H1 (cell line): ENCODE measurements around the gene BBS9. TPM values are rescaled to one million over a fixed set of nuclear protein-coding genes. Genes with fewer than 3 reads are reported as not detected.

ENCODE experiments used
- CTCF ChIA-PET: fragments of 300-600 bp; sonication (Branson Sonifier 250); formaldehyde crosslinking; loops from one replicate; lab custom pipeline; 2021; ENCODE audit not compliant: partially characterized antibody; lab: Charles Lee
- POLR2A ChIA-PET: fragments of 300-600 bp; sonication (Branson Sonifier 250); formaldehyde crosslinking; loops from one replicate; lab custom pipeline; 2021; ENCODE audit warnings: inconsistent platforms; ENCODE audit not compliant: partially characterized antibody; lab: Charles Lee
- DNase-seq, 2 experiments: peaks; one replicate each; pipeline versions ENCODE4 v3.0.0 to v3.0.0-alpha.2; 2010 to 2022; ENCODE audit warnings: low spot score in 2 of 2, low read depth in 1 of 2, mixed read lengths in 1 of 2
- FAIRE-seq: peaks from 2 replicates; lab custom pipeline; 2011; peaks lifted over from hg19 to GRCh38; lab: Jason Lieb, UNC
- H2AFZ ChIP-seq: 2 replicates; pipeline ENCODE4 v1.8.1; 2012; ENCODE audit warnings: low read length, inconsistent platforms
- H2AK5ac ChIP-seq: 2 replicates; pipeline ENCODE4 v1.6.1; 2013; ENCODE audit warnings: low read depth, low read length
- H2BK120ac ChIP-seq: replicated peaks from 2 replicates; pipeline ENCODE3; 2013; ENCODE audit warnings: low read depth, low read length, inconsistent platforms
- H2BK12ac ChIP-seq: 2 replicates; pipeline ENCODE4 v1.6.1; 2013; ENCODE audit warnings: low read depth, low read length
- H2BK15ac ChIP-seq: 2 replicates; pipeline ENCODE4 v1.6.1; 2013; ENCODE audit warnings: low read length
- H2BK20ac ChIP-seq: 2 replicates; pipeline ENCODE4 v1.6.1; 2013; ENCODE audit warnings: low read length
- H2BK5ac ChIP-seq: 2 replicates; pipeline ENCODE4 v1.6.1; 2013; ENCODE audit warnings: low read depth, low read length
- H3K14ac ChIP-seq: 2 replicates; pipeline ENCODE4 v1.6.1; 2013; ENCODE audit warnings: inconsistent platforms; ENCODE audit not compliant: insufficient read length
- H3K18ac ChIP-seq: 2 replicates; pipeline ENCODE4 v1.6.1; 2013; ENCODE audit warnings: low read length; ENCODE audit errors: extremely low read depth
- H3K23ac ChIP-seq: 2 replicates; pipeline ENCODE4 v1.6.1; 2013; ENCODE audit warnings: inconsistent platforms; ENCODE audit not compliant: insufficient read length
- H3K23me2 ChIP-seq: 2 replicates; pipeline ENCODE4 v1.6.1; 2013; ENCODE audit warnings: low read depth, low read length
- H3K27ac ChIP-seq: 2 replicates; pipeline ENCODE4 v1.6.1; 2011; ENCODE audit warnings: low read depth, low read length, inconsistent platforms
- H3K27me3 ChIP-seq, 4 experiments: replicated peaks in 1 of 4; 1 replicate in 1 of 4; 2 replicates in 3 of 4; pipeline versions ENCODE4 v1.6.1 to v1.8.1; 2011 to 2013; ENCODE audit warnings: low read length in 3 of 4, mild to moderate bottlenecking in 3 of 4, inconsistent platforms in 2 of 4, mixed read lengths in 2 of 4, moderate library complexity in 1 of 4; ENCODE audit not compliant: control insufficient read depth in 3 of 4, insufficient read depth in 3 of 4; ENCODE audit errors: extremely low read depth in 1 of 4
- H3K36me3 ChIP-seq, 4 experiments: 2 replicates each; pipeline versions ENCODE4 v1.6.1 to v1.8.1; 2011 to 2013; ENCODE audit warnings: mild to moderate bottlenecking in 4 of 4, low read length in 3 of 4, moderate library complexity in 2 of 4, control low read depth in 1 of 4, inconsistent platforms in 1 of 4; ENCODE audit not compliant: insufficient read depth in 4 of 4, control insufficient read depth in 2 of 4
- H3K4ac ChIP-seq: replicated peaks from 2 replicates; pipeline ENCODE3; 2013; ENCODE audit warnings: low read length, low read depth, mixed read lengths, inconsistent platforms; ENCODE audit not compliant: insufficient read length
- H3K4me1 ChIP-seq, 4 experiments: replicated peaks in 1 of 4; 1 replicate in 1 of 4; 2 replicates in 3 of 4; pipeline versions ENCODE4 v1.6.1 to v1.8.1; 2011 to 2013; ENCODE audit warnings: low read length in 3 of 4, inconsistent platforms in 2 of 4, mixed read lengths in 1 of 4; ENCODE audit not compliant: insufficient read depth in 4 of 4, control insufficient read depth in 3 of 4
- H3K4me2 ChIP-seq, 2 experiments: 2 replicates each; pipeline versions ENCODE4 v1.6.1 to v1.8.1; 2011 to 2013; ENCODE audit warnings: low read depth in 2 of 2, low read length in 2 of 2, control low read depth in 1 of 2, inconsistent platforms in 1 of 2, mild to moderate bottlenecking in 1 of 2; ENCODE audit not compliant: insufficient read depth in 1 of 2
- H3K4me3 ChIP-seq, 4 experiments: fragments of 200-600, 300-600 bp in 1 of 4; sonication (generic), shearing (Covaris generic), sonication (Bioruptor Twin) in 1 of 4; 2 replicates each; pipeline versions ENCODE4 v1.5.1 to v1.8.1; 2011 to 2016; ENCODE audit warnings: low read length in 4 of 4, low read depth in 3 of 4, control low read depth in 2 of 4, inconsistent platforms in 2 of 4, mild to moderate bottlenecking in 2 of 4, mixed read lengths in 1 of 4, moderate library complexity in 1 of 4; ENCODE audit not compliant: insufficient read depth in 2 of 4; ENCODE audit errors: extremely low read depth in 1 of 4
- H3K56ac ChIP-seq: replicated peaks from 2 replicates; pipeline ENCODE3; 2013; ENCODE audit warnings: low read depth, mild to moderate bottlenecking, mixed read lengths, low read length, inconsistent platforms; ENCODE audit not compliant: insufficient read length
- H3K79me1 ChIP-seq: 2 replicates; pipeline ENCODE4 v1.6.1; 2013; ENCODE audit warnings: low read depth, low read length, control low read depth
- H3K79me2 ChIP-seq, 2 experiments: 2 replicates each; pipeline versions ENCODE4 v1.6.1 to v1.8.1; 2012 to 2013; ENCODE audit warnings: low read length in 2 of 2, mild to moderate bottlenecking in 2 of 2, inconsistent platforms in 1 of 2; ENCODE audit not compliant: insufficient read depth in 2 of 2, control insufficient read depth in 1 of 2
- H3K9ac ChIP-seq, 4 experiments: replicated peaks in 1 of 4; 1 replicate in 1 of 4; 2 replicates in 3 of 4; pipeline versions ENCODE4 v1.6.1 to v1.8.1; 2011 to 2013; ENCODE audit warnings: low read depth in 3 of 4, low read length in 3 of 4, control low read depth in 2 of 4, mild to moderate bottlenecking in 2 of 4, moderate library complexity in 2 of 4, inconsistent platforms in 1 of 4; ENCODE audit errors: extremely low read depth in 1 of 4
- H3K9me3 ChIP-seq, 2 experiments: 2 replicates each; pipeline versions ENCODE4 v1.6.1 to v1.8.1; 2012 to 2013; ENCODE audit warnings: mild to moderate bottlenecking in 2 of 2, moderate library complexity in 2 of 2, control low read depth in 1 of 2, inconsistent platforms in 1 of 2, low read depth in 1 of 2, low read length in 1 of 2, mixed read lengths in 1 of 2; ENCODE audit not compliant: insufficient read depth in 2 of 2
- H4K20me1 ChIP-seq, 2 experiments: replicated peaks in 1 of 2; 2 replicates each; pipeline versions ENCODE3 to v1.8.1; 2011 to 2013; ENCODE audit warnings: inconsistent platforms in 2 of 2, low read length in 2 of 2, mild to moderate bottlenecking in 1 of 2; ENCODE audit not compliant: insufficient read depth in 2 of 2, control insufficient read depth in 1 of 2
- H4K5ac ChIP-seq: 2 replicates; pipeline ENCODE4 v1.6.1; 2013; ENCODE audit warnings: low read length, low read depth, mixed read lengths, inconsistent platforms; ENCODE audit not compliant: insufficient read length
- H4K8ac ChIP-seq: 2 replicates; pipeline ENCODE4 v1.8.0; 2013; ENCODE audit warnings: mild to moderate bottlenecking, moderate library complexity, low read length, inconsistent platforms; ENCODE audit not compliant: insufficient read depth; ENCODE audit errors: extremely low read depth
- H4K91ac ChIP-seq: replicated peaks from 2 replicates; pipeline ENCODE3; 2013; ENCODE audit warnings: low read length, mixed read lengths, inconsistent platforms; ENCODE audit not compliant: insufficient read length
- ASH2L ChIP-seq: fragments of 200-600, 300-600 bp; sonication (generic); IDR thresholded peaks from one replicate; pipeline ENCODE4 v1.7.1; 2017; ENCODE audit warnings: low read length
- CBX8 ChIP-seq: fragments of 300-800, 300-1000 bp; sonication (generic); IDR thresholded peaks from 2 replicates; pipeline ENCODE4 v1.7.1; 2016; ENCODE audit warnings: low read depth, low read length, borderline replicate concordance
- CEBPB ChIP-seq: IDR thresholded peaks from 2 replicates; pipeline ENCODE4 v1.6.1; 2012; ENCODE audit warnings: low read depth, low read length
- CREB1 ChIP-seq: IDR thresholded peaks from 2 replicates; pipeline ENCODE4 v1.6.1; 2012; ENCODE audit warnings: inconsistent platforms
- EGR1 ChIP-seq: IDR thresholded peaks from 2 replicates; pipeline ENCODE4 v1.6.1; 2011; ENCODE audit warnings: low read depth, low read length, borderline replicate concordance
- EP300 ChIP-seq, 2 experiments: IDR thresholded peaks; 1 replicate in 1 of 2; 2 replicates in 1 of 2; pipeline ENCODE4 v1.6.1; 2011 to 2012; ENCODE audit warnings: low read depth in 2 of 2, low read length in 2 of 2, mild to moderate bottlenecking in 2 of 2, borderline replicate concordance in 1 of 2, inconsistent platforms in 1 of 2, moderate library complexity in 1 of 2
- EZH2 ChIP-seq: fragments of 200-600 bp; sonication (generic); IDR thresholded peaks from 2 replicates; pipeline ENCODE4 v1.7.1; 2012; ENCODE audit warnings: low read depth, mild to moderate bottlenecking, moderate library complexity, low read length, inconsistent platforms; ENCODE audit not compliant: severe bottlenecking
- HDAC2 ChIP-seq, 2 experiments: fragments of 300-600 bp in 1 of 2; sonication (generic) in 1 of 2; IDR thresholded peaks; 2 replicates each; pipeline ENCODE4 v1.6.1; 2011 to 2012; ENCODE audit warnings: low read depth in 2 of 2, low read length in 2 of 2, mild to moderate bottlenecking in 2 of 2, moderate library complexity in 2 of 2, borderline replicate concordance in 1 of 2, inconsistent platforms in 1 of 2
- JUND ChIP-seq: IDR thresholded peaks from 2 replicates; pipeline ENCODE4 v1.6.1; 2011; ENCODE audit warnings: mild to moderate bottlenecking, improper control_type of control experiment, low read length
- KDM5A ChIP-seq: fragments of 200-600 bp; IDR thresholded peaks from 2 replicates; pipeline ENCODE4 v1.7.1; 2012; ENCODE audit warnings: mild to moderate bottlenecking, low read length, inconsistent platforms, mixed read lengths
- NRF1 ChIP-seq: IDR thresholded peaks from 2 replicates; pipeline ENCODE4 v1.6.1; 2011; ENCODE audit warnings: mild to moderate bottlenecking, low read depth, low read length, improper control_type of control experiment
- RFX5 ChIP-seq: IDR thresholded peaks from 2 replicates; pipeline ENCODE4 v1.6.1; 2011; ENCODE audit warnings: low read depth, low read length, improper control_type of control experiment, borderline replicate concordance
- RXRA ChIP-seq: IDR thresholded peaks from 2 replicates; pipeline ENCODE4 v1.6.1; 2011; ENCODE audit warnings: low read depth, mild to moderate bottlenecking, low read length, moderate library complexity; ENCODE audit not compliant: insufficient read depth
- SRF ChIP-seq: IDR thresholded peaks from 2 replicates; pipeline ENCODE4 v1.6.1; 2011; ENCODE audit warnings: mild to moderate bottlenecking, low read depth, low read length, moderate library complexity
- YY1 ChIP-seq: IDR thresholded peaks from 2 replicates; pipeline ENCODE4 v1.6.1; 2011; ENCODE audit warnings: low read depth, mild to moderate bottlenecking, low read length
- WGBS, 2 experiments: shearing (Covaris generic) in 1 of 2; methylation state at CpG; one replicate each; pipeline versions ENCODE4 v1.1.6 to v1.1.7; 2013 to 2015; ENCODE audit warnings: low lambda C conversion rate in 2 of 2, mixed read lengths in 2 of 2, inconsistent platforms in 1 of 2, low coverage in 1 of 2, missing lambda C conversion rate in 1 of 2; ENCODE audit not compliant: insufficient replicate concordance in 2 of 2, insufficient coverage in 1 of 2, insufficient read length in 1 of 2; ENCODE audit errors: extremely low coverage in 1 of 2, missing lambda C conversion rate in 1 of 2; 5-methylcytosine and 5-hydroxymethylcytosine counted together
- polyA plus RNA-seq, 7 experiments: library from polyadenylated mRNA; depleted of rRNA in 3 of 7; stranded (reverse) in 5 of 7; unstranded in 2 of 7; fragments of >200 nt in 5 of 7; fragments of 200-250 nt in 2 of 7; gene quantifications; 1 replicate in 5 of 7; 2 replicates in 1 of 7; 4 replicates in 1 of 7; pipeline versions ENCODE4 v1.2.1 to v1.2.3, GENCODE V29; 2011 to 2013; ENCODE audit warnings: missing spikeins in 2 of 7, mixed read lengths in 2 of 7
- total RNA-seq: library from RNA; stranded (reverse); fragmentation: NEBNext Ultra II Directional; extraction: Animal tissue kit (Norgen Biotek cat#: 25700); gene quantifications from 2 replicates; pipeline ENCODE4 v1.2.1, GENCODE V29; 2021

The BBS9 gene
- total and polyA plus RNA-seq, 2 of the 8 experiments (the other 6 are each of a cell fraction or from before 2014, with no cell fraction given): 22.3 to 37.0 TPM

GRCh38 chr7:33466203-33466602 lies 336.8 kb downstream of the BBS9 start:
- Histone ChIP-seq H4K91ac (no peak overlapping the region), H3K4me2 (no peak overlapping the region), H2AFZ (no peak overlapping the region), H2BK5ac (no peak overlapping the region), H4K8ac (no peak overlapping the region), H3K56ac (no peak overlapping the region), H3K4me3 (no peak overlapping the region), H4K20me1 (no peaks in the 10 kb centered on the region), H2BK15ac (no peak overlapping the region), H3K23ac (no peak overlapping the region), H2BK120ac (no peak overlapping the region), H3K18ac (no peak overlapping the region), H4K5ac (no peak overlapping the region), H3K27me3 (no peaks in the 10 kb centered on the region), H3K27ac (no peak overlapping the region), H3K4ac (no peak overlapping the region), H2BK20ac (no peak overlapping the region), H3K79me1 (no peaks in the 10 kb centered on the region), H3K9ac (no peak overlapping the region), H3K4me1 (no peaks in the 10 kb centered on the region), H3K36me3 (no peaks in the 10 kb centered on the region), H3K9me3 (no peaks in the 10 kb centered on the region), H2BK12ac (no peak overlapping the region), H3K23me2 (no peaks in the 10 kb centered on the region), H3K14ac (no peak overlapping the region), H3K79me2 (no peaks in the 10 kb centered on the region), H2AK5ac (no peak overlapping the region)
- 85% methylated on average over 4 of the region's 4 CpGs; no CpG with 5 or more reads in 1 of the 2 experiments for WGBS, 2 experiments
- FAIRE-seq: no peak
- no peak for DNase-seq
- POLR2A ChIA-PET: interaction anchor here (0.7 kb wide), 1 partner anchor 172 kb away, joined by 3 read pairs; no protein-coding TSS in a partner anchor
- CTCF ChIA-PET: no interaction called here
- TF ChIP-seq EGR1: no peak
- no peak for TF ChIP-seq KDM5A
- no peak for TF ChIP-seq RFX5
- TF ChIP-seq HDAC2 (IDR thresholded peaks at IDR 0.05; ENCODE audit: borderline replicate concordance in 1 of 2, low read depth in 2 of 2, low read length in 2 of 2): no peak
- TF ChIP-seq CEBPB: no peak
- TF ChIP-seq CREB1: no peak
- no peak for TF ChIP-seq EZH2
- TF ChIP-seq EP300 (IDR thresholded peaks at IDR 0.05; ENCODE audit: borderline replicate concordance in 1 of 2, low read depth in 2 of 2, low read length in 2 of 2): no peak
- no peak for TF ChIP-seq YY1
- TF ChIP-seq CBX8: no peak
- no peak for TF ChIP-seq ASH2L
- TF ChIP-seq SRF: no peak
- no peak for TF ChIP-seq NRF1
- TF ChIP-seq RXRA: no peak
- TF ChIP-seq JUND: no peak
